Measurements from ENCODE around the gene MEGF11.

Gene MEGF11

GRCh38 chr15:66109826-66110225, 143.7 kb downstream of the MEGF11 start:
- Histone ChIP-seq H3K4me1 (peaks cover 5 to 32% (median 21%) of the 10 kb centered on the region in 10 experiments; a peak in 19 of 20 replicates), H4K20me1 (no peaks in the 10 kb centered on the region), H3K9me3 (replicated peaks in 1 of 11) (no peaks in the 10 kb centered on the region), H3K27ac (no peak overlapping the region), H3K4me2 (no peak overlapping the region), H3K27me3 (peaks cover 0 to 19% (median 11%) of the 10 kb centered on the region in 11 experiments; a peak in 14 of 22 replicates), H3K9ac (no peak overlapping the region), H3K4me3 (no peak overlapping the region), H3K36me3 (no peaks in the 10 kb centered on the region)
- TF ChIP-seq Cebpa-rat (IDR thresholded peaks at IDR 0.05) = no peak

GRCh38 chr15:66108483-66109265, 144.9 kb downstream of the MEGF11 start:
- no peak for TF ChIP-seq Cebpa-rat (IDR thresholded peaks at IDR 0.05)
- H3K4me3 ChIP-seq = no peak overlapping the region
- H3K36me3 ChIP-seq = no peaks in the 10 kb centered on the region
- no peak overlapping the region for H3K9ac ChIP-seq
- H3K9me3 ChIP-seq (replicated peaks in 1 of 11) = no peaks in the 10 kb centered on the region
- peak overlapping the region in 9 of 11 experiments; percentile 0 to 41 (median 18); a peak in 9 of 22 replicates for H3K4me2 ChIP-seq
- peaks cover 0 to 12% (median 9%) of the 10 kb centered on the region in 11 experiments; a peak in 14 of 22 replicates for H3K27me3 ChIP-seq
- H3K27ac ChIP-seq = no peak overlapping the region
- H4K20me1 ChIP-seq = no peaks in the 10 kb centered on the region
- peaks cover 5 to 24% (median 17%) of the 10 kb centered on the region in 10 experiments; a peak in 19 of 20 replicates for H3K4me1 ChIP-seq

- Histone ChIP-seq H3K4me1 (peaks cover 0 to 17% (median 11%) of the 10 kb centered on the region in 10 experiments; a peak in 11 of 20 replicates), H3K9ac (no peak overlapping the region), H3K4me3 (no peak overlapping the region), H3K27me3 (no peaks in the 10 kb centered on the region), H3K36me3 (no peaks in the 10 kb centered on the region), H3K9me3 (replicated peaks in 1 of 11) (no peaks in the 10 kb centered on the region), H4K20me1 (no peaks in the 10 kb centered on the region), H3K27ac (no peak overlapping the region), H3K4me2 (no peak overlapping the region)
- no peak for TF ChIP-seq Cebpa-rat (IDR thresholded peaks at IDR 0.05)
Observed at GRCh38 chr15:66107070-66107469, 146.5 kb downstream of the MEGF11 start.

GRCh38 chr15:66105286-66106265, 148.0 kb downstream of the MEGF11 start:
- Histone ChIP-seq H3K4me3 (no peak overlapping the region), H3K27me3 (no peaks in the 10 kb centered on the region), H3K36me3 (no peaks in the 10 kb centered on the region), H3K9ac (no peak overlapping the region), H3K9me3 (replicated peaks in 1 of 11) (no peaks in the 10 kb centered on the region), H3K4me2 (no peak overlapping the region), H3K4me1 (peaks cover 0 to 25% (median 19%) of the 10 kb centered on the region in 10 experiments; a peak in 12 of 20 replicates), H3K27ac (no peak overlapping the region), H4K20me1 (no peaks in the 10 kb centered on the region)
- TF ChIP-seq Cebpa-rat (IDR thresholded peaks at IDR 0.05) = no peak

- Histone ChIP-seq H3K4me3 (no peak overlapping the region), H3K27ac (no peak overlapping the region), H3K36me3 (no peaks in the 10 kb centered on the region), H3K4me2 (peak overlapping the region in 4 of 11 experiments; percentile 21 to 37 (median 28); a peak in 5 of 22 replicates), H3K9me3 (replicated peaks in 1 of 11) (no peaks in the 10 kb centered on the region), H3K27me3 (no peaks in the 10 kb centered on the region), H3K9ac (no peak overlapping the region), H3K4me1 (peaks cover 0 to 18% (median 16%) of the 10 kb centered on the region in 10 experiments; a peak in 12 of 20 replicates), H4K20me1 (no peaks in the 10 kb centered on the region)
- no peak for TF ChIP-seq Cebpa-rat (IDR thresholded peaks at IDR 0.05)
Observed at GRCh38 chr15:66103293-66103590, 150.3 kb downstream of the MEGF11 start.

GRCh38 chr15:66102563-66103292, 150.8 kb downstream of the MEGF11 start:
- H3K27me3 ChIP-seq = no peaks in the 10 kb centered on the region
- no peaks in the 10 kb centered on the region for H3K36me3 ChIP-seq

GRCh38 chr15:66101715-66102395, 151.7 kb downstream of the MEGF11 start:
- Histone ChIP-seq H4K20me1 (no peaks in the 10 kb centered on the region), H3K4me3 (no peak overlapping the region), H3K9me3 (replicated peaks in 1 of 11) (no peaks in the 10 kb centered on the region), H3K27me3 (no peaks in the 10 kb centered on the region), H3K4me2 (peak overlapping the region in 5 of 11 experiments; percentile 9 to 37 (median 33); a peak in 7 of 22 replicates), H3K4me1 (peaks cover 0 to 18% (median 16%) of the 10 kb centered on the region in 10 experiments; a peak in 12 of 20 replicates), H3K9ac (no peak overlapping the region), H3K36me3 (no peaks in the 10 kb centered on the region), H3K27ac (no peak overlapping the region)
- no peak for TF ChIP-seq Cebpa-rat (IDR thresholded peaks at IDR 0.05)

More at GRCh38 chr15:66102563-66103292, 150.8 kb downstream of the MEGF11 start:
- Histone ChIP-seq H3K4me2 (no peak overlapping the region), H3K4me3 (no peak overlapping the region), H3K9me3 (replicated peaks in 1 of 11) (no peaks in the 10 kb centered on the region), H3K4me1 (peaks cover 0 to 18% (median 16%) of the 10 kb centered on the region in 10 experiments; a peak in 12 of 20 replicates), H3K27ac (no peak overlapping the region), H3K9ac (no peak overlapping the region), H4K20me1 (no peaks in the 10 kb centered on the region)
- no peak for TF ChIP-seq Cebpa-rat (IDR thresholded peaks at IDR 0.05)

GRCh38 chr15:66100761-66101160, 152.8 kb downstream of the MEGF11 start:
- no peak for TF ChIP-seq Cebpa-rat (IDR thresholded peaks at IDR 0.05)
- Histone ChIP-seq H3K4me3 (no peak overlapping the region), H3K36me3 (no peaks in the 10 kb centered on the region), H4K20me1 (no peaks in the 10 kb centered on the region), H3K9me3 (replicated peaks in 1 of 11) (no peaks in the 10 kb centered on the region), H3K4me1 (peaks cover 0 to 26% (median 16%) of the 10 kb centered on the region in 10 experiments; a peak in 12 of 20 replicates), H3K27ac (no peak overlapping the region), H3K4me2 (no peak overlapping the region), H3K27me3 (no peaks in the 10 kb centered on the region), H3K9ac (no peak overlapping the region)

All from BLaER1 treated with 17β-estradiol and CSF1 and Interleukin-3, amounts not matched to agents 10 nM and 100 nM (cell line).